Astrocyte (in vitro differentiated cells and primary cell): ENCODE measurements around the gene PLA2R1. TPM values are rescaled to one million over a fixed set of nuclear protein-coding genes. Genes with fewer than 3 reads are reported as not detected.

Experiments used
- DNase-seq: peaks from one replicate; pipeline ENCODE4 v3.0.0-alpha.2; 2010; ENCODE audit warnings: low read depth
- FAIRE-seq: peaks from 2 replicates; lab custom pipeline; 2011; peaks lifted over from hg19 to GRCh38; lab: Jason Lieb, UNC
- H2AFZ ChIP-seq: 2 replicates; pipeline ENCODE4 v1.6.0; 2012; ENCODE audit warnings: low read depth, low read length, inconsistent platforms
- H3K27ac ChIP-seq: 2 replicates; pipeline ENCODE4 v1.5.1; 2011; ENCODE audit warnings: low read depth, low read length, inconsistent platforms
- H3K27me3 ChIP-seq: 2 replicates; pipeline ENCODE4 v1.6.0; 2011; ENCODE audit warnings: low read length, inconsistent platforms; ENCODE audit not compliant: insufficient read depth
- H3K36me3 ChIP-seq: 2 replicates; pipeline ENCODE4 v1.5.1; 2011; ENCODE audit warnings: low read length, inconsistent platforms; ENCODE audit not compliant: insufficient read depth
- H3K4me1 ChIP-seq: 2 replicates; pipeline ENCODE4 v1.5.1; 2011; ENCODE audit warnings: low read length, inconsistent platforms; ENCODE audit not compliant: insufficient read depth
- H3K4me2 ChIP-seq: 2 replicates; pipeline ENCODE4 v1.6.0; 2012; ENCODE audit warnings: low read length, inconsistent platforms
- H3K4me3 ChIP-seq: 2 replicates; pipeline ENCODE4 v1.5.1; 2011; ENCODE audit warnings: low read depth, mild to moderate bottlenecking, low read length, inconsistent platforms; ENCODE audit not compliant: insufficient read depth
- H3K79me2 ChIP-seq: 2 replicates; pipeline ENCODE4 v1.6.0; 2012; ENCODE audit warnings: mild to moderate bottlenecking, low read length, inconsistent platforms; ENCODE audit not compliant: insufficient read depth
- H3K9ac ChIP-seq: 2 replicates; pipeline ENCODE4 v1.6.0; 2012; ENCODE audit warnings: mild to moderate bottlenecking, low read length, inconsistent platforms
- H3K9me3 ChIP-seq: 2 replicates; pipeline ENCODE4 v1.5.1; 2012; ENCODE audit warnings: low read depth, mild to moderate bottlenecking, low read length, inconsistent platforms; ENCODE audit not compliant: insufficient read depth
- H4K20me1 ChIP-seq: 2 replicates; pipeline ENCODE4 v1.6.0; 2012; ENCODE audit warnings: low read length, inconsistent platforms; ENCODE audit not compliant: insufficient read depth
- H3K27ac Mint-ChIP-seq: one replicate; pipeline ENCODE4 v1.8.0; 2021; ENCODE audit warnings: mild to moderate bottlenecking, mixed read lengths; ENCODE audit not compliant: unreplicated experiment
- H3K27me3 Mint-ChIP-seq: one replicate; pipeline ENCODE4 v1.8.0; 2021; ENCODE audit warnings: low read depth, mixed read lengths; ENCODE audit not compliant: unreplicated experiment
- H3K36me3 Mint-ChIP-seq: one replicate; pipeline ENCODE4 v1.8.0; 2021; ENCODE audit warnings: low read depth, mixed read lengths; ENCODE audit not compliant: unreplicated experiment
- H3K4me1 Mint-ChIP-seq: one replicate; pipeline ENCODE4 v1.8.0; 2021; ENCODE audit warnings: low read depth, mixed read lengths; ENCODE audit not compliant: unreplicated experiment
- H3K4me3 Mint-ChIP-seq: one replicate; pipeline ENCODE4 v1.8.0; 2021; ENCODE audit warnings: mild to moderate bottlenecking, moderate library complexity, mixed read lengths; ENCODE audit not compliant: unreplicated experiment
- H3K9me3 Mint-ChIP-seq: one replicate; pipeline ENCODE4 v1.8.0; 2021; ENCODE audit warnings: mild to moderate bottlenecking, mixed read lengths; ENCODE audit not compliant: unreplicated experiment
- EZH2 ChIP-seq: IDR thresholded peaks from 2 replicates; pipeline ENCODE4 v1.6.1; 2012; ENCODE audit warnings: mild to moderate bottlenecking, low read length, inconsistent platforms; ENCODE audit not compliant: insufficient read depth
- total RNA-seq: library from RNA; stranded (reverse); gene quantifications from 2 replicates; pipeline ENCODE4 v1.2.1, GENCODE V29; 2021
- TF ChIP-seq, protein P1 (sequence below): IDR thresholded peaks from 2 replicates; pipeline ENCODE4 v1.5.1; 2011; ENCODE audit warnings: low read depth, mild to moderate bottlenecking, inconsistent platforms, low read length, moderate library complexity; ENCODE audit not compliant: insufficient read depth

Gene PLA2R1
- total RNA-seq, 1 donor from 2014 or later: 7.1 TPM

DNA sequence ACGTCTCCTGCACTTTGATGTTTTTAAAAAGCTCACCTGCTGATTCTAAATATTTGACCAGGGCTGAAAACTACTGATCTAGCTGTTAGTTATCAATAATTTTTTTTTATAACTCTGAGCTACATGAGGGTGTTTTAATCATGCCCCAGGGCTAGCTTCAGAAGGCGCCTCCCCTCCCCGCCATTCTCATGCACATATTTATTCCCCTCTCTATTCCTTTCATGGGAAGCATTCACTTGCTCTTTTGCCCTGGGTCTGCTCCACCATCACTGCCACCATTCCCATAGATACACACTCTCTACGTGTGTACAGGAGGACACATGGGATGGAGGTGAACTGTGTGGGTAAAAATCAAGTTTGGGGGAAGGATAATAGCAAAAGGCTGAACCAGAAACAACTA is 101.0 kb downstream of the PLA2R1 start:
- H3K36me3 ChIP-seq: peaks cover 3% of the 10 kb centered on the region
- TF ChIP-seq EZH2: no peak
- TF ChIP-seq, protein P1, sequence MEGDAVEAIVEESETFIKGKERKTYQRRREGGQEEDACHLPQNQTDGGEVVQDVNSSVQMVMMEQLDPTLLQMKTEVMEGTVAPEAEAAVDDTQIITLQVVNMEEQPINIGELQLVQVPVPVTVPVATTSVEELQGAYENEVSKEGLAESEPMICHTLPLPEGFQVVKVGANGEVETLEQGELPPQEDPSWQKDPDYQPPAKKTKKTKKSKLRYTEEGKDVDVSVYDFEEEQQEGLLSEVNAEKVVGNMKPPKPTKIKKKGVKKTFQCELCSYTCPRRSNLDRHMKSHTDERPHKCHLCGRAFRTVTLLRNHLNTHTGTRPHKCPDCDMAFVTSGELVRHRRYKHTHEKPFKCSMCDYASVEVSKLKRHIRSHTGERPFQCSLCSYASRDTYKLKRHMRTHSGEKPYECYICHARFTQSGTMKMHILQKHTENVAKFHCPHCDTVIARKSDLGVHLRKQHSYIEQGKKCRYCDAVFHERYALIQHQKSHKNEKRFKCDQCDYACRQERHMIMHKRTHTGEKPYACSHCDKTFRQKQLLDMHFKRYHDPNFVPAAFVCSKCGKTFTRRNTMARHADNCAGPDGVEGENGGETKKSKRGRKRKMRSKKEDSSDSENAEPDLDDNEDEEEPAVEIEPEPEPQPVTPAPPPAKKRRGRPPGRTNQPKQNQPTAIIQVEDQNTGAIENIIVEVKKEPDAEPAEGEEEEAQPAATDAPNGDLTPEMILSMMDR: no peak
- no peaks in the 10 kb centered on the region for H3K9me3 Mint-ChIP-seq
- H3K4me1 Mint-ChIP-seq: peaks cover 18% of the 10 kb centered on the region
- H3K4me1 ChIP-seq: peaks cover 18% of the 10 kb centered on the region
- no peaks in the 10 kb centered on the region for H3K27me3 Mint-ChIP-seq
- peaks cover 15% of the 10 kb centered on the region for H3K36me3 Mint-ChIP-seq
- peak overlapping the region; percentile 22 for H3K27ac Mint-ChIP-seq
- no peaks in the 10 kb centered on the region for H3K9me3 ChIP-seq
- H3K9ac ChIP-seq: no peak overlapping the region
- peak overlapping the region; percentile 62 for H3K4me2 ChIP-seq
- no peak overlapping the region for H3K4me3 ChIP-seq
- H3K27ac ChIP-seq: no peak overlapping the region
- DNase-seq (no peak), FAIRE-seq (no peak)
- no peaks in the 10 kb centered on the region for H3K79me2 ChIP-seq
- no peaks in the 10 kb centered on the region for H4K20me1 ChIP-seq
- H2AFZ ChIP-seq: no peak overlapping the region
- H3K27me3 ChIP-seq: no peaks in the 10 kb centered on the region
- no peak overlapping the region for H3K4me3 Mint-ChIP-seq

DNA sequence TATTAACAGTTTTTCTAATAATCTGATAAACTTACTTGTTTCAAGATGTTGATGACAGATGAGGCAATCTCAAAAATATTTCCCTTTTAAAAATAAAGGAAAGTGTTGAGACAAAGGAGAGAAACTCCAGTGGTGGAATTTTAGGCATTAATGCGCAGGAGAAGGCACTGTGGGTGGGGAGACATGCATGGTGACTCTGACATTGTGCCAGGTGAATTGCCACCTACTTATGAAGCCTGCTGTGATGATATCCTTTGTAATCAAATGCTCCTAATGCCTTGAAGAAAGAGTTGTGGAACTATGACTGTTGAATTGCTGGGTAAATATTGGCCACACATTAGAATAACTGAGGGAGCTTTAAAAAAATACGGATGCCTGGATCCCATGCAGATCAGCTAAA is 101.4 kb downstream of the PLA2R1 start:
- Mint-ChIP-seq H3K27ac (peak overlapping the region; percentile 70), H3K4me3 (no peak overlapping the region), H3K36me3 (peaks cover 18% of the 10 kb centered on the region), H3K4me1 (peaks cover 18% of the 10 kb centered on the region), H3K9me3 (no peaks in the 10 kb centered on the region), H3K27me3 (no peaks in the 10 kb centered on the region)
- Histone ChIP-seq H4K20me1 (no peaks in the 10 kb centered on the region), H2AFZ (no peak overlapping the region), H3K79me2 (no peaks in the 10 kb centered on the region), H3K27ac (peak overlapping the region; percentile 40), H3K9ac (peak overlapping the region; percentile 4), H3K9me3 (no peaks in the 10 kb centered on the region), H3K36me3 (peaks cover 7% of the 10 kb centered on the region), H3K4me1 (peaks cover 18% of the 10 kb centered on the region), H3K27me3 (no peaks in the 10 kb centered on the region), H3K4me2 (peak overlapping the region; percentile 62), H3K4me3 (peak overlapping the region; percentile 14)
- DNase-seq: peak; percentile 50
- TF ChIP-seq, protein P1: no peak
- TF ChIP-seq EZH2: no peak
- FAIRE-seq: peak; percentile 76

- TF ChIP-seq, protein P1: no peak
- TF ChIP-seq EZH2: no peak
- H3K9me3 ChIP-seq: no peaks in the 10 kb centered on the region
- H3K27me3 Mint-ChIP-seq: no peaks in the 10 kb centered on the region
- peaks cover 18% of the 10 kb centered on the region for H3K36me3 Mint-ChIP-seq
- H3K4me1 Mint-ChIP-seq: peaks cover 18% of the 10 kb centered on the region
- no peak overlapping the region for H3K4me3 ChIP-seq
- no peak overlapping the region for H2AFZ ChIP-seq
- peak overlapping the region; percentile 62 for H3K4me2 ChIP-seq
- H3K4me1 ChIP-seq: peaks cover 18% of the 10 kb centered on the region
- FAIRE-seq: peak; percentile 85
- peak overlapping the region; percentile 4 for H3K9ac ChIP-seq
- H3K79me2 ChIP-seq: no peaks in the 10 kb centered on the region
- no peaks in the 10 kb centered on the region for H3K27me3 ChIP-seq
- peak overlapping the region; percentile 40 for H3K27ac ChIP-seq
- DNase-seq: peak; percentile 93
- H4K20me1 ChIP-seq: no peaks in the 10 kb centered on the region
- no peak overlapping the region for H3K4me3 Mint-ChIP-seq
- H3K36me3 ChIP-seq: peaks cover 8% of the 10 kb centered on the region
- peak overlapping the region; percentile 48 for H3K27ac Mint-ChIP-seq
- H3K9me3 Mint-ChIP-seq: no peaks in the 10 kb centered on the region
Observed at GRCh38 chr2:159960414-159960813, 102.0 kb downstream of the PLA2R1 start.
